PC-3 (cell line): ENCODE measurements around the gene PLPPR2.

Experiments used
- EZH2 ChIP-seq: fragments of 300-600 bp; sonication (generic); IDR thresholded peaks from one replicate; pipeline ENCODE4 v1.6.1; 2017; ENCODE audit warnings: antibody characterized with exemption, mild to moderate bottlenecking, low read length; ENCODE audit not compliant: unreplicated experiment
- EZH2phosphoT487 ChIP-seq: fragments of 300-600 bp; sonication (generic); IDR thresholded peaks from 2 replicates; pipeline ENCODE4 v1.6.1; 2018; ENCODE audit warnings: mild to moderate bottlenecking, antibody characterized with exemption, low read length, borderline replicate concordance
- TF ChIP-seq, protein P1 (sequence below): fragments of 300-600 bp; sonication (generic); conservative IDR thresholded peaks from 2 replicates; pipeline ENCODE4 v1.5.1; 2017; ENCODE audit warnings: antibody characterized with exemption, low read depth, mild to moderate bottlenecking, low read length

DNA sequence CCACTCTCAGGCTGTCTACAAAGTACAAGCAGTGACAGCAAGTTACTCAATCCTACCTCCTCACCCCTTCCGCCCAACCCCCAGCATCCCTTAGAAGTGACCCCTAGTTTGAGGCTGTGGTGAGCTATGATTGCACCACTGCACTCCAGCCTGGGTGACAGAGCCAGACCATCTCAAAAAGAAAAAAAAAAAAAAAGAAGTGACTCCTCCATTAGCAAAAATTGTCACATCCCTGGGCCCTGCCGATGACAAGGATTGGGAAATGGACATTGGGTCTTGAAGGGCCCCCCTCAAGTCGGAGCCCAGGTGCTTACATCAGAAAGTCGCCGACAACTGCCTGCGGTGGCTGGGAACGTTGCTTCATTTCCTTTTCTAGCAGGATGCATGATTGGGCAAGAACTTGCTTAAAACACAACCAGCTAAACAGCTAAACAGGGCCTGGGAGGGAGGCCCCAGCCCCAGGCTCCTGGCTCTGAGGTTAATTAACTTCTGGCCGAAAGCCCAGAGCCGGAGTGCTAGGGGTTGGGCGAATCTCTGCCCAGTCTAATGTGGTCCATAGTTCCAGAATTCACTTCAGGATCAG lies 31.1 kb upstream of the PLPPR2 start:
- TF ChIP-seq, protein P1, sequence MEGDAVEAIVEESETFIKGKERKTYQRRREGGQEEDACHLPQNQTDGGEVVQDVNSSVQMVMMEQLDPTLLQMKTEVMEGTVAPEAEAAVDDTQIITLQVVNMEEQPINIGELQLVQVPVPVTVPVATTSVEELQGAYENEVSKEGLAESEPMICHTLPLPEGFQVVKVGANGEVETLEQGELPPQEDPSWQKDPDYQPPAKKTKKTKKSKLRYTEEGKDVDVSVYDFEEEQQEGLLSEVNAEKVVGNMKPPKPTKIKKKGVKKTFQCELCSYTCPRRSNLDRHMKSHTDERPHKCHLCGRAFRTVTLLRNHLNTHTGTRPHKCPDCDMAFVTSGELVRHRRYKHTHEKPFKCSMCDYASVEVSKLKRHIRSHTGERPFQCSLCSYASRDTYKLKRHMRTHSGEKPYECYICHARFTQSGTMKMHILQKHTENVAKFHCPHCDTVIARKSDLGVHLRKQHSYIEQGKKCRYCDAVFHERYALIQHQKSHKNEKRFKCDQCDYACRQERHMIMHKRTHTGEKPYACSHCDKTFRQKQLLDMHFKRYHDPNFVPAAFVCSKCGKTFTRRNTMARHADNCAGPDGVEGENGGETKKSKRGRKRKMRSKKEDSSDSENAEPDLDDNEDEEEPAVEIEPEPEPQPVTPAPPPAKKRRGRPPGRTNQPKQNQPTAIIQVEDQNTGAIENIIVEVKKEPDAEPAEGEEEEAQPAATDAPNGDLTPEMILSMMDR: no peak
- TF ChIP-seq EZH2: no peak
- TF ChIP-seq EZH2phosphoT487: no peak
